ENCODE data around the gene STIL.
"Not testable (repeated sequence)": the region's sequence is repeated elsewhere in the genome, so short reads cannot be mapped to it uniquely, and the experiment has no call there.

The STIL gene

DNA sequence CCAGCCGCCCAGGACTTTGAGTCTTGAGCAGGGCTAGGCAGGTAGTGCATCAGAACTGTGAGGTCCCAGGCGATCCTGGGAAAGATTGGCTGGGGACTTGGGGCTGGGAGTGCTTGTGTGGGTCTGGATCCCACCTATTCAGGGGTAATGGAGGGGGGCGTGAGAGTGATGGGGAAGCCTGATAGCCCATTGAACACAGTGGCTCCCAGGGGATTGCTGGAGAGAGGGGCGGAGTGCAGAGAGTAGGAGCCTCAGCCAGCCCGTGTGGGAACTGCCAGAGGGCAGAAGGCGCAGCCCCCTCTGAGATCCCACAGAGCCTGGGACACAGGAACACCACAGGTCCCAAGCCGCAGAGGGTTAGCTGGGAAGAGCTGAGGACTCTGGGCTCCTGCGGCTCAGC lies 104.9 kb downstream of the STIL start:
- Histone ChIP-seq H3K27ac (ENCODE audit: low read length) (no peak overlapping the region), H3K9me3 (ENCODE audit: control insufficient read depth in 2 of 2, low read length in 2 of 2) (no peaks in the 10 kb centered on the region), H3K9ac (ENCODE audit: low read length in 2 of 2) (no peak overlapping the region), H3K4me1 (ENCODE audit: control insufficient read depth, insufficient read depth, low read length) (peaks cover 3% of the 10 kb centered on the region), H3K27me3 (ENCODE audit: control insufficient read depth in 1 of 2, insufficient read depth in 2 of 2, low read length in 2 of 2) (peaks cover 5 to 20% of the 10 kb centered on the region in 2 donors), H3K36me3 (ENCODE audit: control insufficient read depth in 2 of 2, insufficient read depth in 2 of 2, low read length in 2 of 2) (no peaks in the 10 kb centered on the region), H3K4me3 (ENCODE audit: low read length in 2 of 2) (no peak overlapping the region)

DNA sequence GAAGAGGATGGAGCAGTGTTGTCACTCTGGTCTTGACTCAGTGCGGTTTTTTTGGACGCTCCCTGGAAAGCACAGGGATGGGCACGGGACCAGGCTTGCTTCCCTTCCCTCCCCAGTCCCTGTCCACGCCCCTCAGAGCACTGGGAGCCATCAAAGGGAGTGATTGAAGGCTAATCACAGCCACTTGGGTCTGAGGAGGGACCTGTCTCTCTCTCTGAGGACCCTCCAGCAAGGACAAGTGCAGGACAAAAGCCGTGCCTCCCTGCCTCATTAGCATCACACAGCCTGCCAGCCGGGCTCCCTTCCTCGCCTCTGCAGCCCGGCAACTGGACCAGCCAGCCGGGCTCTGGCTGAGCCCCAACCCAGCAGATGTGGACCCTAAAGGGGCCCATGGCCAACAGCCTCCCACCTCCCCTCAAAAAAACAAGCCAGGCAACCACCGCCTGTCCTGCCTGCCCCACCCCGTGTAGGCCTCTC lies 105.5 kb downstream of the STIL start:
- H3K9me3 ChIP-seq (ENCODE audit: control insufficient read depth in 2 of 2, low read length in 2 of 2): no peaks in the 10 kb centered on the region
- no peak overlapping the region for H3K4me3 ChIP-seq (ENCODE audit: low read length in 2 of 2)
- no peak overlapping the region for H3K9ac ChIP-seq (ENCODE audit: low read length in 2 of 2)
- H3K27ac ChIP-seq (ENCODE audit: low read length): no peak overlapping the region
- H3K36me3 ChIP-seq (ENCODE audit: control insufficient read depth in 2 of 2, insufficient read depth in 2 of 2, low read length in 2 of 2): no peaks in the 10 kb centered on the region
- peaks cover 5 to 19% of the 10 kb centered on the region in 2 donors for H3K27me3 ChIP-seq (ENCODE audit: control insufficient read depth in 1 of 2, insufficient read depth in 2 of 2, low read length in 2 of 2)
- peaks cover 3% of the 10 kb centered on the region for H3K4me1 ChIP-seq (ENCODE audit: control insufficient read depth, insufficient read depth, low read length)

DNA sequence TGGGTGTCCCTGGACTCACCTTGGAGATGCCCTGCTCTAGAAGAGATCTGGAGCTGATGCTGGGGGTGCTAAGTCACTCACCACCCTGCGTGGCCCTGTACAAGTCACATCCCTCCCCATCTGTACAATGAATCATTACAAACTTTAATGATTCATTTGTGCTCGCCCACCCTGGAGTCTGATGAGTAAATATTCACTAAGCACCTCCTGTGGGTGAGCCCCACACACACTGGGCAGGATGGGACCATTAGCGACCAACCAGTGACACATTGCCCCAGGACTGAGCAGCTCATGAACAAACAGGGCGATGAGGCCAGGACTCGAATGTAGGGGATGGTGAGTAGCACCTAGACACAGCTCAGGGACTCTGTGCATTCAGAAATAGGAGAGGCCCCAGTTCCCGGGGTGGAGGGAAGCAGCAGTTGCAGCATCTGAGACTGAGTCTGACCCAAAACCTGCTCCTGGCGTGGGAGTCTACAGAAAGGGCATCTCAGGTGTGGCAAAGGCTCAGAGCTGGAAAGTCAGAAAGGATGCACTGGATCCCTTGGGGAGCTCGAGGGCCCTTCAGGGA lies 106.1 kb downstream of the STIL start:
- no peaks in the 10 kb centered on the region for H3K36me3 ChIP-seq (ENCODE audit: control insufficient read depth in 2 of 2, insufficient read depth in 2 of 2, low read length in 2 of 2)
- peaks cover 3% of the 10 kb centered on the region for H3K4me1 ChIP-seq (ENCODE audit: control insufficient read depth, insufficient read depth, low read length)
- H3K9ac ChIP-seq (ENCODE audit: low read length in 2 of 2): no peak overlapping the region
- H3K4me3 ChIP-seq (ENCODE audit: low read length in 2 of 2): no peak overlapping the region
- H3K27ac ChIP-seq (ENCODE audit: low read length): no peak overlapping the region
- H3K27me3 ChIP-seq (ENCODE audit: control insufficient read depth in 1 of 2, insufficient read depth in 2 of 2, low read length in 2 of 2): peaks cover 5 to 19% of the 10 kb centered on the region in 2 donors
- no peaks in the 10 kb centered on the region for H3K9me3 ChIP-seq (ENCODE audit: control insufficient read depth in 2 of 2, low read length in 2 of 2)

GRCh38 chr1:47205918-47206317 lies 108.0 kb downstream of the STIL start:
- no peaks in the 10 kb centered on the region for H3K9me3 ChIP-seq (ENCODE audit: control insufficient read depth in 2 of 2, low read length in 2 of 2)
- no peaks in the 10 kb centered on the region for H3K36me3 ChIP-seq (ENCODE audit: control insufficient read depth in 2 of 2, insufficient read depth in 2 of 2, low read length in 2 of 2)
- no peak overlapping the region for H3K4me3 ChIP-seq (ENCODE audit: low read length in 2 of 2)
- H3K9ac ChIP-seq (ENCODE audit: low read length in 2 of 2): no peak overlapping the region
- no peaks in the 10 kb centered on the region for H3K4me1 ChIP-seq (ENCODE audit: control insufficient read depth, insufficient read depth, low read length)
- H3K27ac ChIP-seq (ENCODE audit: low read length): no peak overlapping the region
- peaks cover 5 to 15% of the 10 kb centered on the region in 2 donors for H3K27me3 ChIP-seq (ENCODE audit: control insufficient read depth in 1 of 2, insufficient read depth in 2 of 2, low read length in 2 of 2)

- H3K9ac ChIP-seq (ENCODE audit: low read length in 2 of 2); H3K4me1 ChIP-seq (ENCODE audit: control insufficient read depth, insufficient read depth, low read length); H3K4me3 ChIP-seq (ENCODE audit: low read length in 2 of 2); H3K27ac ChIP-seq (ENCODE audit: low read length); H3K9me3 ChIP-seq (ENCODE audit: control insufficient read depth in 2 of 2, low read length in 2 of 2); H3K27me3 ChIP-seq (ENCODE audit: control insufficient read depth in 1 of 2, insufficient read depth in 2 of 2, low read length in 2 of 2); H3K36me3 ChIP-seq (ENCODE audit: control insufficient read depth in 2 of 2, insufficient read depth in 2 of 2, low read length in 2 of 2): not testable (repeated sequence)
Measured at GRCh38 chr1:47203504-47203903, 110.4 kb downstream of the STIL start.

- Histone ChIP-seq H3K4me3 (ENCODE audit: low read length in 2 of 2) (no peak overlapping the region), H3K36me3 (ENCODE audit: control insufficient read depth in 2 of 2, insufficient read depth in 2 of 2, low read length in 2 of 2) (no peaks in the 10 kb centered on the region), H3K4me1 (ENCODE audit: control insufficient read depth, insufficient read depth, low read length) (no peaks in the 10 kb centered on the region), H3K27me3 (ENCODE audit: control insufficient read depth in 1 of 2, insufficient read depth in 2 of 2, low read length in 2 of 2) (peaks cover 3 to 19% of the 10 kb centered on the region in 2 donors), H3K9me3 (ENCODE audit: control insufficient read depth in 2 of 2, low read length in 2 of 2) (no peaks in the 10 kb centered on the region), H3K9ac (ENCODE audit: low read length in 2 of 2) (no peak overlapping the region), H3K27ac (ENCODE audit: low read length) (no peak overlapping the region)
Measured at GRCh38 chr1:47201179-47201578, 112.8 kb downstream of the STIL start.
